AG04449 (cell line): ENCODE data around the gene TMEM254.
"Not testable (repeated sequence)": the region's sequence is repeated elsewhere in the genome, so short reads cannot be mapped to it uniquely, and the experiment has no call there.

Experiments
- CTCF ChIA-PET: fragments of 350-600 bp; formaldehyde crosslinking; extraction: SDS; loops from one replicate; lab custom pipeline; 2021; ENCODE audit warnings: antibody characterized with exemption; lab: Yijun Ruan, JAX
- POLR2A ChIA-PET: fragments of 400-600, 350-600 bp; formaldehyde crosslinking; extraction: SDS; loops from one replicate; lab custom pipeline; 2020; ENCODE audit warnings: antibody characterized with exemption, inconsistent platforms; lab: Yijun Ruan, JAX
- DNase-seq: peaks from one replicate; pipeline ENCODE4 v3.0.0-alpha.2; 2010; ENCODE audit warnings: low read depth, low spot score
- H3K4me3 ChIP-seq: 2 replicates; pipeline ENCODE4 v1.5.1; 2011; ENCODE audit warnings: low read depth, mild to moderate bottlenecking, control low read depth, low read length
- TF ChIP-seq, protein P1 (sequence below): IDR thresholded peaks from one replicate; pipeline ENCODE4 v1.5.1; 2011; ENCODE audit warnings: mild to moderate bottlenecking, moderate library complexity, low read length, control low read depth, inconsistent platforms; ENCODE audit not compliant: insufficient read depth; ENCODE audit errors: missing control alignments

Gene TMEM254, protein sequence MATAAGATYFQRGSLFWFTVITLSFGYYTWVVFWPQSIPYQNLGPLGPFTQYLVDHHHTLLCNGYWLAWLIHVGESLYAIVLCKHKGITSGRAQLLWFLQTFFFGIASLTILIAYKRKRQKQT

DNA sequence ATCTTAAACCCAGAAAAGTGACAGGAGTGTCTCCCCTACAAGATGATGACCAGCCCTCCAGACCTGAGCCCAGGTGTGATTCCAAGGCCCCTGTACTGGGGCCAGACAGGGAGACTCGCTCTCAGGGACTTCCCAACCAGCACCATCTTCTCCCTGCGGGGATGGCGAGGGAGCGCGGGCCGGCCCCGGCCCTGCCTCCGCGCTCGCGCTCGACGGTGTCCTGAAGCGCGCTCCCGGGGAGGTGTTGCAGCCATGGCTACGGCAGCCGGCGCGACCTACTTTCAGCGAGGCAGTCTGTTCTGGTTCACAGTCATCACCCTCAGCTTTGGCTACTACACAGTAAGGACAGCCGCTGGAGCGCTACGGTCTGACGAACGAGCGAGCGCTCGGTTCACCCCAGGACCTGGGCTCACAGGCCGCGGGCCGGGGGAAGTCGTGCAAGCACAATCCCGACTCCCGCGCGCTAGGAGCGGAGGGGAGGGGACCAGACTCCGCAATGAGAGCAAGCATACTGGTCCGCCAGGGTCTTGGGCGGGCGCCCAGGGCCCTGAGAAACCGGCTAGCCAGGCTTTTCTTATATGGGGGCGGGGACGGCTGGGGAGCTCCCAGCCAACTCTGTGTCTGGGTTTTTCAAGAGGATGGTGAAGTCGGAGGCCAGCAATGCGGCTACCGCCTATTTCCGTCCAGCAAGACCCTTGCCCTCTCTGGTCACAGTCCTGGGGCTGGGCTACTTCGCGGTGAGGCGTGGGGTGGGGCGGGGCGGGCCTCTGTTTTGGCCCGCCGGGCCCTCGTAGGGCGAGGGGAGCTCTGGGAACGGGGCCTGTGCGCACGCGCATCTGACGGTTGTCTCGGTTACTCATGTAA lies at the start of gene TMEM254:
Gene TMEM254, plus strand, starts transcription at position 218 of the 864 bp plus-strand sequence. Its CDS starts 35 bp downstream, at position 253.
- ChIA-PET CTCF (interaction anchor here (0.9 to 3.5 kb wide), 4 partner anchors 18 to 542 kb away, joined by 3 to 20 read pairs (median 6); no protein-coding TSS in a partner anchor), POLR2A (interaction anchor here (1.0 to 1.7 kb wide), 2 partner anchors 25 to 54 kb away, joined by 4 read pairs; no protein-coding TSS in a partner anchor)
- TF ChIP-seq, protein P1, sequence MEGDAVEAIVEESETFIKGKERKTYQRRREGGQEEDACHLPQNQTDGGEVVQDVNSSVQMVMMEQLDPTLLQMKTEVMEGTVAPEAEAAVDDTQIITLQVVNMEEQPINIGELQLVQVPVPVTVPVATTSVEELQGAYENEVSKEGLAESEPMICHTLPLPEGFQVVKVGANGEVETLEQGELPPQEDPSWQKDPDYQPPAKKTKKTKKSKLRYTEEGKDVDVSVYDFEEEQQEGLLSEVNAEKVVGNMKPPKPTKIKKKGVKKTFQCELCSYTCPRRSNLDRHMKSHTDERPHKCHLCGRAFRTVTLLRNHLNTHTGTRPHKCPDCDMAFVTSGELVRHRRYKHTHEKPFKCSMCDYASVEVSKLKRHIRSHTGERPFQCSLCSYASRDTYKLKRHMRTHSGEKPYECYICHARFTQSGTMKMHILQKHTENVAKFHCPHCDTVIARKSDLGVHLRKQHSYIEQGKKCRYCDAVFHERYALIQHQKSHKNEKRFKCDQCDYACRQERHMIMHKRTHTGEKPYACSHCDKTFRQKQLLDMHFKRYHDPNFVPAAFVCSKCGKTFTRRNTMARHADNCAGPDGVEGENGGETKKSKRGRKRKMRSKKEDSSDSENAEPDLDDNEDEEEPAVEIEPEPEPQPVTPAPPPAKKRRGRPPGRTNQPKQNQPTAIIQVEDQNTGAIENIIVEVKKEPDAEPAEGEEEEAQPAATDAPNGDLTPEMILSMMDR: no peak
- peak; percentile 17 for DNase-seq
- H3K4me3 ChIP-seq: peak within 1 kb of the TSS; percentile 62

DNA sequence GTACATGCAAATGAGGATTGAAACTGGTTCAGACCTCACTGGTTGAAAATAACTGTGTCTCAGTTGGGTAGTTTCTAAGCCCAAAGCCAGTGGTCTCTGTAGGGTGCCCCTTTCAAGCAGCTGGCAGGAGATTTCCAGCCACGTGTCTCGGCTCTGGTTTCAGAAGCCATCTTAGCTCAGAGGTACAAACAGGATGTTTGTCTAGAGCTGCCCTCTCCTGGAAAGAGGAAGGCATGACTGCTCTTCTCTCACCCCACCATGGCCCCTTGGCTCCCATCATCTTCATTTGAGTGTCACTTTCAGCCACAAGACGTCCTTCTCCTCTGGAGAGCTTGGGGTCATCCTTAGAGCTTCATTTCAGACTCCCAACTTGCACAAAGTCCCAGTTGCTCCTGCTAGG lies 49.3 kb upstream of the TMEM254 start:
- TF ChIP-seq, protein P1: peak; percentile 11
- H3K4me3 ChIP-seq, DNase-seq, POLR2A ChIA-PET: not testable (repeated sequence)
- CTCF ChIA-PET: interaction anchor here (0.7 to 2.4 kb wide), 4 partner anchors 12 to 492 kb away, joined by 3 to 20 read pairs (median 4); no protein-coding TSS in a partner anchor

DNA sequence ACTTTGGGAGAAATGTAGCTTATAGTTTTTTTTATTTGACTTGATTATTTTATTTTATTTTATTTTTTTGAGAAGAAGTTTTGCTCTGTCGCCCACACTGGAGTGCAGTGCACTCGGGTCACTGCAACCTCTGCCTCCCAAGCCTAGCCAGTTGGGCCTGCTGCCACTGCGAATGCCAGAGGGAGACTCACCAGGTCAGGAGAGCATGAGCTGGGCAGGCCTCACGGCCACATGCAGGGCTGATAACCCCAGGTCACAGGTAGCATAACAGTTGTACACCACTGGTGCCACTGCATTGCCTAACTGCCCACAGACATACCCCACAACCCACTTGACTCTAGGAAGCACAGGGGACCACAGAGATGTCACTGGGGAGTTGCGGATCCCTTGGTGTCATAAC lies 48.6 kb upstream of the TMEM254 start:
- CTCF ChIA-PET: interaction anchor here (0.7 to 2.4 kb wide), 3 partner anchors 12 to 18 kb away, joined by 3 to 20 read pairs (median 3); no protein-coding TSS in a partner anchor
- DNase-seq, POLR2A ChIA-PET, H3K4me3 ChIP-seq: not testable (repeated sequence)

DNA sequence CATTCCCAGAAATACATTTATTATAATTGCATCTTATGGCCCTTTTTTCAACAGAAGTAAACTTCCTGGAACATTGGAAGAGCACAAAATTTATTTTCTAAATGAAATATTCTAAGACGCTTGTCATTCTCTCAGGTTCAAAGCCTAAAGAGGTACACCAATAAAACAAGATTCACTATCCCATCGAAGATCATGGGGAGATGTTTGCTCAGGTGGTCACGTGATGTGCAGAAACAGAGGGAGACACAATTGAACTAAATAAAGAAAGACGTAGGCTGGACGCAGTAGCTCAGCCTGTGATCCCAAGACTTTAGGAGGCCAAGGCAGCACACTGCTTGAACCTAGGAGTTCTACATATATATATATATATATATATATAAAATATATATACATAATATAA lies 46.0 kb upstream of the TMEM254 start:
- TF ChIP-seq, protein P1: no peak
- ChIA-PET CTCF (no interaction called here), POLR2A (no interaction called here)
- no peak overlapping the region for H3K4me3 ChIP-seq
- no peak for DNase-seq

DNA sequence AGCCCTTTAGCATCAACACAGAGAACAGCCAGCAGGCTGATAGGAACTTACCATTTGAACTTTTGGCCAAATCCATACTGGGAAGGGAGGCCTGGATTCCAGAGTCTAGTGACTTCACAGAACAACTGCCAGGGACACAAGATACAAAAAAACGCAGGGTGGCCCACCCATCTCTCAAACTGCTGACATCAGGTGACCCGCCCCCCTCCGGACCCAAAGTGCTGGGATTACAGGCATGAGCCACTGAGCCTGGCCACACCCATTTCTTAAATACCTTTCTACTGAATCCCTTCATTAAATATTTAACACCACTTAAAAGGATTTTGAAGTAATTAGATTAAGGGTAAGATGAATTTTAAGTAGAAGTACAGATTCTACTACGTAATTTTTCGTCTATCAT lies 43.7 kb upstream of the TMEM254 start:
- CTCF ChIA-PET: interaction anchor here (1.2 kb wide), 1 partner anchor 12 kb away, joined by 4 read pairs; no protein-coding TSS in a partner anchor
- POLR2A ChIA-PET, DNase-seq, H3K4me3 ChIP-seq: not testable (repeated sequence)

DNA sequence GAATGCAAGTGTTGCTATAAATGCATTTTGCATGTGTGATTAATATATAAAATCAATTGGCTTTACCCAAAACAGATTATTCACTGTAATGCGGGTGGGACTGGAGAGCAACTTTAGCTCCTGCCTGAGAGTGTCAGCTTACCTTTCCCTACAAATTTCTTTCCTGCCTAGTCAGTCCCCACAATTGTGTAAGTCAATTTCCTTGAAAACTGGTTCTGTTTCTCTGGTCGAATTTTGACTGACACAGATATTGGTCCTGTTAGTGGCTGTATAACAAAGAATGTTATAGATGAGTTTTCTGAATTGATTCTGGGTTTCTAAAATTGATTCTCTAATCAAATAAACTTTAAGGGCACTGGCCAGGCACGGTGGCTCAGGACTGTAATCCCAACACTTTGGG lies 43.0 kb upstream of the TMEM254 start:
- POLR2A ChIA-PET, H3K4me3 ChIP-seq, DNase-seq: not testable (repeated sequence)
- CTCF ChIA-PET: interaction anchor here (1.2 kb wide), 1 partner anchor 11 kb away, joined by 4 read pairs; no protein-coding TSS in a partner anchor

DNA sequence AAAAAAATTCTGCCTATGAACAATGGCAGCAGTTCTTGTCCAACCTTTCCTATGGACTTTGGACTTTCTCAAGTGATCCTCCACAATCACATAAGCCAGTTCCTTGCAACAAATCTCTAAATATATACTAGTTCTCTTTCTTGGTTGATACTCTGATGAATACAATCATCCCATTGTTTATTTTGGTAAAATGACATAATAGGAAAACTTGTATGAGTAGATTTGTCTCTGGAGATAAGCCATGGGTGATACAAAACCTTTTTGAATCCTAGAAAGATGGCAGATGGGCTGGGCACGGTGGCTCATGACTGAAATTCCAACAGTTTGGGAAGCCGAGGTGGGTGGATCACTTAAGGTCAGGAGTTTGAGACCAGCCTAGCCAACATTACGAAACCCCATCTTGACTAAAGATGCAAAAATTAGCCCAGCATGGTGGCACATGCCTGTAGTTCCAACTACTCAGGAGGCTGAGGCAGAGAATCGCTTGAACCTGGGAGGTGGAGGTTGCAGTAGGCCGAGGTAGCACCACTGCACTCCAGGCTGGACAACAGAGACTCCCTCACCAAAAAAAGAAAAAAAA lies 41.5 kb upstream of the TMEM254 start:
- DNase-seq, H3K4me3 ChIP-seq, POLR2A ChIA-PET: not testable (repeated sequence)
- CTCF ChIA-PET: interaction anchor here (1.1 kb wide), 1 partner anchor 10 kb away, joined by 5 read pairs; no protein-coding TSS in a partner anchor

DNA sequence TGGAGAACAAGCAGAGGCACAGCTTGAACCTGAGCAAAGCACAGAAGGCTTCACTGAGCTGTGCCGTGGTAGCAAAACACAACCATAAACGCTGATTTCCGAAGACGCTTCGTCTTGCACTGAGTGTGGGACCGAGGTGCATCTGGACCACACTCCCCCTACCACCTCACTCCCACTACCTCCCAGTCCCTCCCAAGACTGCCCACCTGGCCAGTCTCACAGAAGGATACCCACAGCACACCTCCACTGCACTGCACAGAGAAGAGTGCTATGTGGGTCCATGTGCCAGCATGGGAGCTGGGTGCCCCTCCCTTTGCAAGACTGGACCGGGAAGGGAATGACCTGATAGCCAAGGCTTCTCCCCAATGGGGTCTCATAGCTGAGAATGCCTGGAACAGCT lies 40.2 kb upstream of the TMEM254 start:
- H3K4me3 ChIP-seq, CTCF ChIA-PET, POLR2A ChIA-PET, DNase-seq: not testable (repeated sequence)
